HEK293 (cell line): Measurements from ENCODE around the gene CATSPER2.
"Not testable (repeated sequence)": the region's sequence is repeated elsewhere in the genome, so short reads cannot be mapped to it uniquely, and the experiment has no call there.

Experiments used
- GFI1B ChIP-seq: fragments of 450-650 bp; formaldehyde crosslinking; IDR thresholded peaks from 2 replicates; pipeline ENCODE4 v1.5.1; 2016; ENCODE audit warnings: missing biosample characterization, missing genetic modification characterization
- GLIS2 ChIP-seq: fragments of 450-650 bp; formaldehyde crosslinking; IDR thresholded peaks from 2 replicates; pipeline ENCODE4 v1.5.1; 2016; ENCODE audit warnings: missing biosample characterization, missing genetic modification characterization
- YY1 ChIP-seq: fragments of 450-650 bp; formaldehyde crosslinking; IDR thresholded peaks from 2 replicates; pipeline ENCODE4 v1.5.1; 2018; ENCODE audit warnings: missing biosample characterization, missing genetic modification characterization
- ZNF138 ChIP-seq: fragments of 450-650 bp; formaldehyde crosslinking; IDR thresholded peaks from 2 replicates; pipeline ENCODE4 v1.5.1; 2016; ENCODE audit warnings: missing biosample characterization, missing genetic modification characterization, borderline replicate concordance
- ZNF302 ChIP-seq: fragments of 450-650 bp; formaldehyde crosslinking; IDR thresholded peaks from 2 replicates; pipeline ENCODE4 v1.5.1; 2016; ENCODE audit warnings: missing biosample characterization, missing genetic modification characterization, low read depth
- ZNF660 ChIP-seq: fragments of 450-650 bp; IDR thresholded peaks from 2 replicates; pipeline ENCODE4 v1.5.1; 2018; ENCODE audit warnings: missing biosample characterization, mild to moderate bottlenecking, missing genetic modification characterization
- TF ChIP-seq, protein P1 (sequence below): fragments of 450-650 bp; formaldehyde crosslinking; IDR thresholded peaks from 2 replicates; pipeline ENCODE4 v1.5.1; 2017; ENCODE audit warnings: missing biosample characterization, missing genetic modification characterization
- TF ChIP-seq, protein P2 (sequence below): fragments of 450-650 bp; formaldehyde crosslinking; IDR thresholded peaks from 2 replicates; pipeline ENCODE4 v1.5.1; 2016; ENCODE audit warnings: missing biosample characterization, missing genetic modification characterization

DNA sequence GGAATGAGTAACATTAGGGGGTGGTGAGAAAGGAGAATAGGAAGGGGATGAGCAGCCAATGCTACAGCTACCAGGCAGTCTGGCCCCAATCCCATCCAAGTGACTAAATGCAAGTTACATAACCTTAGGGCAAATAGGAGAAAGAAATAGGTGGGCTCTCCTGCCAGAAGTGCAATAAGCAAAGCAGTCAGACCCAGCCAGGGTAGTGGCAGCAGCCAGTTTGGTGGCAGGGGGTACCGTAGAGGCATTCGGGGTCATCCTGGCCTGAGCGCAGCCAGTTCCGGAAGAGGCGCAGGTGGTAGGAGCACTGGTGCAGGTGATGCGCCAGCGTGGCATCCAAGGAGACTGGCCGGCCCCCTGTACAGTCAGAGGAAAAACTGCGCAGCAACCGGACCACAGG lies 11.1 kb upstream of the CATSPER2 start:
- not testable (repeated sequence) for TF ChIP-seq YY1, ZNF138, ZNF302, GFI1B, ZNF660, GLIS2 (tag by site-specific recombination)
- TF ChIP-seq, protein P1, sequence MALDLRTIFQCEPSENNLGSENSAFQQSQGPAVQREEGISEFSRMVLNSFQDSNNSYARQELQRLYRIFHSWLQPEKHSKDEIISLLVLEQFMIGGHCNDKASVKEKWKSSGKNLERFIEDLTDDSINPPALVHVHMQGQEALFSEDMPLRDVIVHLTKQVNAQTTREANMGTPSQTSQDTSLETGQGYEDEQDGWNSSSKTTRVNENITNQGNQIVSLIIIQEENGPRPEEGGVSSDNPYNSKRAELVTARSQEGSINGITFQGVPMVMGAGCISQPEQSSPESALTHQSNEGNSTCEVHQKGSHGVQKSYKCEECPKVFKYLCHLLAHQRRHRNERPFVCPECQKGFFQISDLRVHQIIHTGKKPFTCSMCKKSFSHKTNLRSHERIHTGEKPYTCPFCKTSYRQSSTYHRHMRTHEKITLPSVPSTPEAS, result not testable (repeated sequence)
- TF ChIP-seq, protein P2, sequence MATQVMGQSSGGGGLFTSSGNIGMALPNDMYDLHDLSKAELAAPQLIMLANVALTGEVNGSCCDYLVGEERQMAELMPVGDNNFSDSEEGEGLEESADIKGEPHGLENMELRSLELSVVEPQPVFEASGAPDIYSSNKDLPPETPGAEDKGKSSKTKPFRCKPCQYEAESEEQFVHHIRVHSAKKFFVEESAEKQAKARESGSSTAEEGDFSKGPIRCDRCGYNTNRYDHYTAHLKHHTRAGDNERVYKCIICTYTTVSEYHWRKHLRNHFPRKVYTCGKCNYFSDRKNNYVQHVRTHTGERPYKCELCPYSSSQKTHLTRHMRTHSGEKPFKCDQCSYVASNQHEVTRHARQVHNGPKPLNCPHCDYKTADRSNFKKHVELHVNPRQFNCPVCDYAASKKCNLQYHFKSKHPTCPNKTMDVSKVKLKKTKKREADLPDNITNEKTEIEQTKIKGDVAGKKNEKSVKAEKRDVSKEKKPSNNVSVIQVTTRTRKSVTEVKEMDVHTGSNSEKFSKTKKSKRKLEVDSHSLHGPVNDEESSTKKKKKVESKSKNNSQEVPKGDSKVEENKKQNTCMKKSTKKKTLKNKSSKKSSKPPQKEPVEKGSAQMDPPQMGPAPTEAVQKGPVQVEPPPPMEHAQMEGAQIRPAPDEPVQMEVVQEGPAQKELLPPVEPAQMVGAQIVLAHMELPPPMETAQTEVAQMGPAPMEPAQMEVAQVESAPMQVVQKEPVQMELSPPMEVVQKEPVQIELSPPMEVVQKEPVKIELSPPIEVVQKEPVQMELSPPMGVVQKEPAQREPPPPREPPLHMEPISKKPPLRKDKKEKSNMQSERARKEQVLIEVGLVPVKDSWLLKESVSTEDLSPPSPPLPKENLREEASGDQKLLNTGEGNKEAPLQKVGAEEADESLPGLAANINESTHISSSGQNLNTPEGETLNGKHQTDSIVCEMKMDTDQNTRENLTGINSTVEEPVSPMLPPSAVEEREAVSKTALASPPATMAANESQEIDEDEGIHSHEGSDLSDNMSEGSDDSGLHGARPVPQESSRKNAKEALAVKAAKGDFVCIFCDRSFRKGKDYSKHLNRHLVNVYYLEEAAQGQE, result not testable (repeated sequence)
